ENCODE results near the gene USP16.

USP16 gene

DNA sequence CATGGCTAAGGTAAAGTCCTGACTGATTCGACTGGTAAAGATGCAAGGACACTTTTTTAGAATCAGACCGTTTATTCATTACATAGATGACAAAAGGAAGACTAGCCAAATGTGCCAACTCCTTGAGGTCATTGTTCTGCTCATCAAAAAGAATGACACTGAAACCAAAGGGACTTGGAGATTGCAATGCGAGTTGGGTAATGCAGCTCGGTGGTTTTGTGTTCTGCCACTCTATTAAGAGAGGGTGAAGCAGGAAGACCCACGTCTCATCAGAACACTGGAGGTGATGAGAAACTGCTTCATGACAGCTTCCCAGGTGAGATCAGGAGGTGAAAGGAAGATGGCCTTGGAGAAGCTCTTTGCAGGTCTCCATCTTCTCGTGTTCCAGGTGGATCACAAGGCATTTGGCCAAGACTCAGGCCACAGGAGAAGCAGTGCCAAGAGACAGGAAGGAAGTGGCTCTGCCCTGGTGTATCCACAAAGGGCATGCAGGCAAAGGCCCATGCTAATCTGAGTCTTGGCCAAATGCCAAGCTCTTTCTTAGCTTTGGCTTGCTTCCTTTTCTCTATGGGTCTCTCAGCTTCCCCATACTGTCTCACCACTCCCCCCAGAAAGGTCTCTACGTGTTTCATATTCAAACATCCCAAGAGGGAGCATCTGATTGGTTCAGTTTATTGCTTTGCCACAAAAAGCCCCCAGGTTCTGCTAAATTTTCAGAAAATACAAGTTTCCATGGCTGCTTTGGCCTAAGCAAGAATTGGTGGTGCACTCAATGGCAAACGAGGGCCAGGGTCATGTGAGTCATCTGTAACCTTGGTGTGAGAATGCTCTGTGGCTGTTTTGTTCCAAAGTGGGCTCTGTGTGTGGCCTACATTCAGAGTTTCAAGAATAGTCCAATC, 54.6 kb downstream of the USP16 start:
- TF ChIP-seq POU2F2 (IDR thresholded peaks at IDR 0.05; ENCODE audit: low read depth, low read length) (0 out of 2 replicates have a peak, but pooled peaks have one; percentile 17), POLR2AphosphoS5 (IDR thresholded peaks at IDR 0.05; ENCODE audit: low read depth, low read length) (peak; percentile 20; the same call in 1 of the 2 replicates), SPI1 (IDR thresholded peaks at IDR 0.05; ENCODE audit: low read depth, low read length) (0 out of 2 replicates have a peak, but pooled peaks have one; percentile 26), TAF1 (IDR thresholded peaks at IDR 0.05; ENCODE audit: low read depth, low read length) (no peak), POLR2A (IDR thresholded peaks at IDR 0.05; ENCODE audit: low read depth, low read length) (no peak)
- peak; percentile 94 for FAIRE-seq

DNA sequence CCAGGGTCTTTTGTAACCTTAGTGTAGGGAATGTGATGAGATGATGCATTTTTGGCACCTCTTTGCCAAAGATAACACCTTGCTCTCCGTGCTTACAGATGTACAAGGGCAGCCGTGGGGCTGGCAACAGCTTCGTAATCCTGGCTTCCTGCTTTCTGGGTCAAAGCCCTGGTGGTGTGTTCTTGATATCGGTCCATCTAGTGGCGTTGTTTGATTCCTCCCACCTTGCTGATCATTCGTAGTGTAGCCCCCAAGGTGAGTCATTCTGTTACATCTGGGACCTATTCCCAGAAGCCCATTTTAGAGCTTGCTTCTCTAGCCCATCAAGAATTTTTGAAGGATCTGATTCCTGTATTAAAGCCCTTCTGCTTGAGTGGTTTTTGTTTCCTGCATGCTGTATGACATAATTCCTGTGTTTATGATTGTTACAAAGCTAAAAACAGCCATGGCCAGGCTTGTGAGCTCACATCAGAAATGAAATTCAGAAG, 56.0 kb downstream of the USP16 start:
- TF ChIP-seq PAX5 (IDR thresholded peaks at IDR 0.05; ENCODE audit: insufficient read depth, low read length, severe bottlenecking), result no peak
- TF ChIP-seq POLR2A (IDR thresholded peaks at IDR 0.05; ENCODE audit: low read depth, low read length), result no peak
- TF ChIP-seq POLR2AphosphoS5 (IDR thresholded peaks at IDR 0.05; ENCODE audit: low read depth, low read length), result no peak
- no peak for TF ChIP-seq POU2F2 (IDR thresholded peaks at IDR 0.05; ENCODE audit: low read depth, low read length)
- TF ChIP-seq SPI1 (IDR thresholded peaks at IDR 0.05; ENCODE audit: low read depth, low read length), result no peak
- no peak for TF ChIP-seq TAF1 (IDR thresholded peaks at IDR 0.05; ENCODE audit: low read depth, low read length)
- FAIRE-seq, result peak; percentile 86
- no peak for DNase-seq (ENCODE audit: insufficient read length, low spot score)

More for the DNA sequence above, 54.6 kb downstream of the USP16 start:
- DNase-seq (ENCODE audit: insufficient read length, low spot score), result peak; percentile 14

DNA sequence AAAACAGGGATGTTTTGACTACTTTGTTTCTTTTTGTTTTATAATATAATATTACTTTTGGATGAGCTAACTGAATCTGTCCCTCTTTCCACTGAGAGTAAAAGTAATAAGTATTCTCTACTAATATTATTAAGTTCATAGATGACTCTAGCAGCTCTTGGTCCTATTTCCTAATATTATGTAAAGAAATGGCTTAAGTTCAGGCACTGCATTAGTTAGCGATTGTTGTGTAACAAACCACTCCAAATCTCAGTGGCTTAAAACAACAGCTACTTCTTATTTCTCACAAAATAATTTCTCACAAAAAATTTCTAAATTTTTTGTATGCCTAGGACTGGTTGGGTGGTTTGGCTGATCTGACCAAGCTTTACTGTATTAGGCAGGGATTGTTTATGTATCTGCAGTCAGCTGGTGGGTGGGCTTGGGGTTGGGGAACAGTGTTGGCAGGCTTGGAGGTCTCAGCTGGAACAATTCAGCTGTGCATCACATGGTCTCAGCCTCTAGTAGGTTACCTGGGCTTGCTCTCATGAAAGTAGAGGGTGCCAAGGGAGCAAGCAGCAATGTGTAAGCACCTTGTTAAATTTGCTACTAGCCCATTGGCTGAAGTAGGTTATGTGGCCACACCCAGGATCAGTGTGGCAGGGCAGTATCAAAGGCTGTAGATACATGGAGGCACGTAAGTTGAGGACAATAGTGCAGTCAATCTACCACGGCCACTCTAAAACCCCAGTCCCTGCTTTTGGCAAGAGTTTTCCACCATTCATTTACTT, 57.8 kb downstream of the USP16 start:
- DNase-seq (ENCODE audit: insufficient read length, low spot score) (no peak), FAIRE-seq (peak; percentile 76)
- TF ChIP-seq PAX5 (IDR thresholded peaks at IDR 0.05; ENCODE audit: insufficient read depth, low read length, severe bottlenecking) (no peak), POLR2AphosphoS5 (IDR thresholded peaks at IDR 0.05; ENCODE audit: low read depth, low read length) (no peak), POLR2A (IDR thresholded peaks at IDR 0.05; ENCODE audit: low read depth, low read length) (no peak)

DNA sequence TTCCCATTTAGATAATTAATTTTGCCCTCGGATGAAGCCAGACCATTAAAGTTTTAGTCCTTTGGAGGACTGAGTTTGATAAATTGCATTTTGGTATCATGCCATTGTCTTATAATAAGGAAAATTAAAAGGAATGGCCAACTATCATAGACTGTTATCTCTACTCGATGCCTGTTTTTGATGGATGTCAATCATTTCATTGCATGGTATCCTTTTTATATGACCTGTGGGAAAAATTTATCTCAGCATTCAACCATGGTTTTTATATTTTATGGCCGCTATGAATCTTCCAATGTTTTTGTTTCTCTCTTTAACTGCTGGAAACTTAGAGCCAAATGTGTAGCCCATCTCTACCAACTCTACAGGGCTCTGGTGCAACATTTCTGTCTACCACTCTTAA, 58.8 kb downstream of the USP16 start:
- DNase-seq (ENCODE audit: insufficient read length, low spot score), result no peak
- no peak for FAIRE-seq
- no peak for TF ChIP-seq POLR2AphosphoS5 (IDR thresholded peaks at IDR 0.05; ENCODE audit: low read depth, low read length)
- no peak for TF ChIP-seq TAF1 (IDR thresholded peaks at IDR 0.05; ENCODE audit: low read depth, low read length)
- TF ChIP-seq SPI1 (IDR thresholded peaks at IDR 0.05; ENCODE audit: low read depth, low read length), result no peak
- no peak for TF ChIP-seq POU2F2 (IDR thresholded peaks at IDR 0.05; ENCODE audit: low read depth, low read length)
- TF ChIP-seq PAX5 (IDR thresholded peaks at IDR 0.05; ENCODE audit: insufficient read depth, low read length, severe bottlenecking), result no peak
- TF ChIP-seq POLR2A (IDR thresholded peaks at IDR 0.05; ENCODE audit: low read depth, low read length), result no peak

DNA sequence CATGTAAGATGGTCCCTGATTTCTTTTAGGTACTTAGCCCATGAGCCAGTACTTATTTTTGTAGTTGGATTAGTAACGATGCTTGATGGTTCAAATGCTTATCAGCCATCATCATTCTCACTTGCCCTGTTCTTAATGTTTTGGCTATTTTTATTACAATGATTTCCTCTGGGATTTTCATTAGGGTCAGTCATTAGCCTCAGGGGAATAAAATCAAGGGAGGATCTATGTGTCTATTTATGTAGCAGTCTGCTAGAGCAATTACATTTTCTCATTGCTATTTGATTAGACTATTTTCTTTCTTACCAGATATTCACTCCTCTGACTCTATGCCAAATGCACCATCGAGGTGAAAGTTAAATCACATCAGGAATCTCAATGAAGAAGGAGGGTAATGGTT, 59.9 kb downstream of the USP16 start:
- DNase-seq (ENCODE audit: insufficient read length, low spot score) (no peak), FAIRE-seq (peak; percentile 45)
- no peak for TF ChIP-seq POLR2A (IDR thresholded peaks at IDR 0.05; ENCODE audit: low read depth, low read length)
- no peak for TF ChIP-seq TAF1 (IDR thresholded peaks at IDR 0.05; ENCODE audit: low read depth, low read length)
- no peak for TF ChIP-seq POU2F2 (IDR thresholded peaks at IDR 0.05; ENCODE audit: low read depth, low read length)
- no peak for TF ChIP-seq SPI1 (IDR thresholded peaks at IDR 0.05; ENCODE audit: low read depth, low read length)
- TF ChIP-seq POLR2AphosphoS5 (IDR thresholded peaks at IDR 0.05; ENCODE audit: low read depth, low read length), result no peak
- TF ChIP-seq PAX5 (IDR thresholded peaks at IDR 0.05; ENCODE audit: insufficient read depth, low read length, severe bottlenecking), result no peak

DNA sequence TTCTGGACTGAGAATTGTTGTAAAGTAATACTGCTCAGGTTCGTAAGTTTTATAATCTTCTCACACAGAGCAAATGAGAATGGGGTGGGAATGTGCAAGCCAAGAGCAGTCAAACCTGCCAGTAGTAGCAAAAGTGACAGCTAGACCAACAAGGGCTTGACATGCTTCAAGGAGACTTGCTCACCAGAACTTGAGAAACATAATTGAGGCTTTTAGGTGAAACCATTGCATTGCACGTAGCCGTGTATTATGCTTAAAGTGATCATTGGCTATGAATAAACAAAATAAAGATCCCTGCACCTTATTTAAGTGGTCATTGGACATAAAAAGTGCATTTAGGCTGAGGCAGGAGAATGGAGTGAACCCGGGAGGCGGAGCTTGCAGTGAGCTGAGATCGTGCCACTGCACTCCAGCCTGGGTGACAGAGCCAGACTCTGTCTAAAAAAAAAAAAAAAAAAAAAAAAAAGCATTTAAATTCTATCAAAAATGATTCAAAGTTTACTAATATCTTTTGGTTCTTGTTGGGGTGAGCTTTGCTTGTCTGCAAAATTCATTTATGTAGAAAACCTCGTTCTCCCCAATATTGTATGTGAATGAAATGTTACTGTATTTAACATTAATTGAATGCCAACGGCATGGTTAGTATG, 60.8 kb downstream of the USP16 start:
- TF ChIP-seq POLR2A (IDR thresholded peaks at IDR 0.05; ENCODE audit: low read depth, low read length), result no peak
- TF ChIP-seq POLR2AphosphoS5 (IDR thresholded peaks at IDR 0.05; ENCODE audit: low read depth, low read length), result no peak
- TF ChIP-seq SPI1 (IDR thresholded peaks at IDR 0.05; ENCODE audit: low read depth, low read length), result no peak
- no peak for TF ChIP-seq POU2F2 (IDR thresholded peaks at IDR 0.05; ENCODE audit: low read depth, low read length)
- no peak for TF ChIP-seq PAX5 (IDR thresholded peaks at IDR 0.05; ENCODE audit: insufficient read depth, low read length, severe bottlenecking)
- TF ChIP-seq TAF1 (IDR thresholded peaks at IDR 0.05; ENCODE audit: low read depth, low read length), result no peak
- FAIRE-seq (no peak), DNase-seq (ENCODE audit: insufficient read length, low spot score) (no peak)

DNA sequence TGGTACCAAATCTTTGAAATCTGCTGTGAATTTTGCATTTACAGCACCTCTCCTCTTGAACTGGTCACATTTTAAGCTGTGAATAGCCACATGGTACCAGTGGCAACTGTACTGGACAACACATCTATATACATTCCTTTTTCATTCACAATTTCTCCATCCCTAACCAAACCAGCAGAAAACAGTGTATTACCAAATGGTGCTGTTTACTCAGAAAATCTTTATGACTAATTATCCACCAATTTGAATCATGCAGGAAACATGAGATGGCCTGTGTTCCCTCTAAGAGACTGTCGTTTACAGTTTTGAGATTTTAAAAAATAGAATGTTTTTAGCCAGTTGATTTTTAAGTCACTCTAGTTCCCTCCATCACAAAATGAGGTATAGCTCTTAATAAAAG, 66.6 kb downstream of the USP16 start:
- FAIRE-seq (no peak), DNase-seq (ENCODE audit: insufficient read length, low spot score) (no peak)
- TF ChIP-seq PAX5 (IDR thresholded peaks at IDR 0.05; ENCODE audit: insufficient read depth, low read length, severe bottlenecking), result no peak
- TF ChIP-seq POLR2AphosphoS5 (IDR thresholded peaks at IDR 0.05; ENCODE audit: low read depth, low read length), result no peak
- no peak for TF ChIP-seq POU2F2 (IDR thresholded peaks at IDR 0.05; ENCODE audit: low read depth, low read length)
- no peak for TF ChIP-seq POLR2A (IDR thresholded peaks at IDR 0.05; ENCODE audit: low read depth, low read length)
- TF ChIP-seq SPI1 (IDR thresholded peaks at IDR 0.05; ENCODE audit: low read depth, low read length), result no peak
- TF ChIP-seq TAF1 (IDR thresholded peaks at IDR 0.05; ENCODE audit: low read depth, low read length), result no peak

DNA sequence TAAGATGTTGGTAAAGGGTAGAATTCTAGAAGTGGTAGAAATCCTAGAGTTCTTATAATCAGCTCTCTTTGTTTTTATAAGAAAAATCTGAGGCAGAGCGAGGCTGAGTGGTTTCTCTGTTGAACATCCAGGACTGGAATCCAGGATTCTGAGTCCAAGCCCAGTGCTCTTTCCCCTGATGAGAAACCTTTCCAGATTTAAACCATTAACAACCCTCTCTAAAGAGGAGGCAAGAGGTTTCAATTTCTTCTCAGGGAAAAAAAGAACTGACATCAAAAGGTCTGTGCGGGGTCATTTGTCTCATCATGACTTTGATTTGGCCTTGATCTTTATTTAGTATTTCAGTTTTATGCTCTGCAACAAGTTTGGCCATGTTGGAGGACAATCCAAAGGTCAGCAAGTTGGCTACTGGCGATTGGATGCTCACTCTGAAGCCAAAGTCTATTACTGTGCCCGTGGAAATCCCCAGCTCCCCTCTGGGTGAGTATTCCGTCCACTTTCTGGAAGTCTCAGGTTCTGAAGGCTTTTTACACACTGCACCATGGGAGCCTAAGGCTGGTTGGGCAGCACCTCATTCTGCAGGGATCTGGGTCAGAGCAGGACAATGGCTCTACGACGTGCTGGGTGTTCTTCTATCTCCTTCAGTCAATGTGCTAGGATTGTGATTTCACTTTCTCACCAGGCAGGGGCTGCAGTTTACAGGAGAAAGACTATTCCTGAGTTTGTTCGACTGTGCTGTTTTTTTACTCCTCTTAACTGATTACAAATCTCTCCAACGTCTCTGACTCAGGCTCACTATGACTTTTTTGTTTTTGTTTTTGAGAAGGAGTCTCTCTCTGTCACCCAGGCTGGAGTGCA, 67.9 kb downstream of the USP16 start:
- no peak for TF ChIP-seq POLR2A (IDR thresholded peaks at IDR 0.05; ENCODE audit: low read depth, low read length)
- TF ChIP-seq POU2F2 (IDR thresholded peaks at IDR 0.05; ENCODE audit: low read depth, low read length), result no peak
- no peak for TF ChIP-seq SPI1 (IDR thresholded peaks at IDR 0.05; ENCODE audit: low read depth, low read length)
- no peak for TF ChIP-seq TAF1 (IDR thresholded peaks at IDR 0.05; ENCODE audit: low read depth, low read length)
- no peak for TF ChIP-seq POLR2AphosphoS5 (IDR thresholded peaks at IDR 0.05; ENCODE audit: low read depth, low read length)
- TF ChIP-seq PAX5 (IDR thresholded peaks at IDR 0.05; ENCODE audit: insufficient read depth, low read length, severe bottlenecking), result no peak
- no peak for FAIRE-seq
- no peak for DNase-seq (ENCODE audit: insufficient read length, low spot score)

Data from GM12891 (cell line).